HG03060 (cell line): Measurements from ENCODE around the gene HSPBP1.

Experiments
- ATAC-seq: cut with Tn5 transposase; IDR thresholded peaks from one replicate; pipeline ENCODE4 v1.9.1; 2021; ENCODE audit warnings: low read depth, moderate number of reproducible peaks; ENCODE audit not compliant: unreplicated experiment

Gene HSPBP1

GRCh38 chr19:55305983-55306562, 26.2 kb upstream of the HSPBP1 start:
- no peak for ATAC-seq

- no peak for ATAC-seq
Observed at GRCh38 chr19:55305491-55305890, 25.6 kb upstream of the HSPBP1 start.

GRCh38 chr19:55304980-55305379, 25.1 kb upstream of the HSPBP1 start:
- no peak for ATAC-seq

- ATAC-seq: no peak
Observed at GRCh38 chr19:55304279-55304978, 24.5 kb upstream of the HSPBP1 start.

- no peak for ATAC-seq
Observed at GRCh38 chr19:55303477-55303876, 23.6 kb upstream of the HSPBP1 start.

GRCh38 chr19:55302318-55302703, 22.4 kb upstream of the HSPBP1 start:
- no peak for ATAC-seq

GRCh38 chr19:55301459-55302317, 21.8 kb upstream of the HSPBP1 start:
- peak; percentile 52 for ATAC-seq

- no peak for ATAC-seq
Observed at GRCh38 chr19:55300886-55301458, 21.1 kb upstream of the HSPBP1 start.

GRCh38 chr19:55299991-55300390, 20.1 kb upstream of the HSPBP1 start:
- ATAC-seq: no peak

- no peak for ATAC-seq
Observed at GRCh38 chr19:55297267-55297666, 17.4 kb upstream of the HSPBP1 start.

GRCh38 chr19:55289117-55289796, 9.3 kb upstream of the HSPBP1 start:
- ATAC-seq: no peak

- no peak for ATAC-seq
Observed at GRCh38 chr19:55287361-55288079, 7.6 kb upstream of the HSPBP1 start.

- ATAC-seq: no peak
Observed at GRCh38 chr19:55285229-55285890, 5.5 kb upstream of the HSPBP1 start.

- no peak for ATAC-seq
Observed at GRCh38 chr19:55284405-55285058, 4.6 kb upstream of the HSPBP1 start.

GRCh38 chr19:55283548-55284377, 3.9 kb upstream of the HSPBP1 start, which contains the start of gene BRSK1:
TSS of gene BRSK1 (plus strand) at chr19:55283997. CDS start at chr19:55284443, 446 bp downstream.
- ATAC-seq: no peak

- no peak for ATAC-seq
Observed at GRCh38 chr19:55279340-55279739, 570 bp downstream of the HSPBP1 start.

GRCh38 chr19:55278391-55279135, 1.3 kb downstream of the HSPBP1 start:
- no peak for ATAC-seq
